Endothelial cell of umbilical vein (primary cell): ENCODE data around the gene PRKD2. TPM values are rescaled to one million over a fixed set of nuclear protein-coding genes. Genes with fewer than 3 reads are reported as not detected.

ENCODE experiments used
- BruUV-seq: library from RNA; stranded (reverse); fragments of 400-500 nt; replicated peaks from 2 replicates; lab custom pipeline; 2021; lab: Mats Ljungman, UMichigan
- CTCF ChIA-PET: fragments of 300-600, 350-600 bp; sonication (Branson Sonifier 250); formaldehyde crosslinking; loops from one replicate; lab custom pipeline; 2021; ENCODE audit warnings: antibody characterized with exemption, inconsistent platforms; lab: Charles Lee
- POLR2A ChIA-PET: fragments of 300-600, 350-600 bp; sonication (Branson Sonifier 250); formaldehyde crosslinking; loops from one replicate; lab custom pipeline; 2021; ENCODE audit warnings: antibody characterized with exemption, inconsistent platforms; lab: Charles Lee
- DNase-seq: peaks from one replicate; pipeline ENCODE4 v3.0.0-alpha.2; 2011; ENCODE audit warnings: low read depth, low spot score
- FAIRE-seq: peaks from 2 replicates; lab custom pipeline; 2011; peaks lifted over from hg19 to GRCh38; lab: Jason Lieb, UNC
- H2AFZ ChIP-seq: 2 replicates; pipeline ENCODE4 v1.6.0; 2012; ENCODE audit warnings: low read depth, low read length, control low read depth, inconsistent platforms
- H3K27ac ChIP-seq: 2 replicates; pipeline ENCODE4 v1.5.1; 2011; ENCODE audit warnings: low read depth, mild to moderate bottlenecking, control low read depth, low read length, moderate library complexity; ENCODE audit not compliant: insufficient read depth
- H3K27me3 ChIP-seq, 2 experiments: 2 replicates each; pipeline versions ENCODE4 v1.6.0 to v1.6.1; 2011; ENCODE audit warnings: low read length in 2 of 2, mixed read lengths in 1 of 2; ENCODE audit not compliant: control insufficient read depth in 2 of 2, insufficient read depth in 2 of 2
- H3K36me3 ChIP-seq, 2 experiments: 2 replicates in 1 of 2; 3 replicates in 1 of 2; pipeline ENCODE4 v1.5.1; 2011; ENCODE audit warnings: low read length in 2 of 2, mild to moderate bottlenecking in 1 of 2, moderate library complexity in 1 of 2; ENCODE audit not compliant: control insufficient read depth in 2 of 2, insufficient read depth in 2 of 2; ENCODE audit errors: extremely low read depth in 1 of 2
- H3K4me1 ChIP-seq: 3 replicates; pipeline ENCODE4 v1.5.1; 2011; ENCODE audit warnings: mild to moderate bottlenecking, low read length; ENCODE audit not compliant: control insufficient read depth, insufficient read depth; ENCODE audit errors: extremely low read depth
- H3K4me2 ChIP-seq: 2 replicates; pipeline ENCODE4 v1.6.1; 2011; ENCODE audit warnings: low read length, control low read depth, mixed read lengths; ENCODE audit not compliant: insufficient read depth
- H3K4me3 ChIP-seq, 3 experiments: fragments of 200-600 bp in 1 of 3; sonication (generic), shearing (Covaris generic) in 1 of 3; replicated peaks in 1 of 3; 2 replicates each; pipeline ENCODE4 v1.5.1; 2011 to 2016; ENCODE audit warnings: control low read depth in 3 of 3, low read length in 3 of 3, mild to moderate bottlenecking in 2 of 3, inconsistent platforms in 1 of 3, low read depth in 1 of 3, moderate library complexity in 1 of 3; ENCODE audit not compliant: insufficient read depth in 1 of 3
- H3K79me2 ChIP-seq: 2 replicates; pipeline ENCODE4 v1.6.0; 2012; ENCODE audit warnings: low read length, inconsistent platforms; ENCODE audit not compliant: control insufficient read depth, insufficient read depth
- H3K9ac ChIP-seq: replicated peaks from 2 replicates; pipeline ENCODE3; 2011; ENCODE audit warnings: low read length, control low read depth; ENCODE audit not compliant: insufficient read depth; ENCODE audit errors: extremely low read depth
- H3K9me1 ChIP-seq: replicated peaks from 3 replicates; pipeline ENCODE4 v1.6.0; 2011; ENCODE audit warnings: mild to moderate bottlenecking, low read length; ENCODE audit not compliant: control insufficient read depth, insufficient read depth; ENCODE audit errors: extremely low read depth
- H3K9me3 ChIP-seq: replicated peaks from 2 replicates; pipeline ENCODE4 v1.5.1; 2012; ENCODE audit warnings: low read length, inconsistent platforms; ENCODE audit not compliant: control insufficient read depth, insufficient read depth
- H4K20me1 ChIP-seq: replicated peaks from 2 replicates; pipeline ENCODE3; 2011; ENCODE audit warnings: mild to moderate bottlenecking, low read length; ENCODE audit not compliant: control insufficient read depth, insufficient read depth; ENCODE audit errors: extremely low read depth
- EZH2 ChIP-seq: IDR thresholded peaks from 2 replicates; pipeline ENCODE4 v1.6.1; 2012; ENCODE audit warnings: borderline replicate concordance, low read depth, mild to moderate bottlenecking, moderate library complexity, low read length, inconsistent platforms; ENCODE audit not compliant: severe bottlenecking
- FOS ChIP-seq: IDR thresholded peaks from 2 replicates; pipeline ENCODE4 v1.6.1; 2011; ENCODE audit warnings: mild to moderate bottlenecking, low read length, moderate library complexity, borderline replicate concordance; ENCODE audit not compliant: insufficient read depth
- GATA2 ChIP-seq: IDR thresholded peaks from 2 replicates; pipeline ENCODE4 v1.7.0; 2011; ENCODE audit warnings: low read depth, mild to moderate bottlenecking, moderate library complexity, mixed read lengths, low read length; ENCODE audit not compliant: insufficient read length, insufficient read depth
- JUN ChIP-seq: IDR thresholded peaks from 2 replicates; pipeline ENCODE4 v1.6.1; 2011; ENCODE audit warnings: borderline replicate concordance, low read depth; ENCODE audit not compliant: insufficient read length, insufficient read depth
- MYC ChIP-seq: IDR thresholded peaks from one replicate; pipeline ENCODE4 v1.6.1; 2011; ENCODE audit warnings: mild to moderate bottlenecking, low read depth, low read length
- POLR2A ChIP-seq: IDR thresholded peaks from 2 replicates; pipeline ENCODE4 v1.6.1; 2012; ENCODE audit warnings: low read depth, mild to moderate bottlenecking, control low read depth, low read length
- POLR2AphosphoS5 ChIP-seq: IDR thresholded peaks from 2 replicates; pipeline ENCODE4 v1.6.1; 2012; ENCODE audit warnings: low read depth, mild to moderate bottlenecking, control low read depth, low read length, moderate library complexity; ENCODE audit not compliant: insufficient read depth
- dilution Hi-C: fragments of 300-500 bp; cut with MboI; formaldehyde crosslinking; loops from one replicate; pipeline ENCODE4 v1.15.0; 2019; ENCODE audit warnings: low sequenced_read_pairs; ENCODE audit not compliant: extremely low pct_ligation_motif_present
- intact Hi-C: fragments of 100-400 bp; cut with micrococcal nuclease; formaldehyde crosslinking; loops from one replicate; pipeline ENCODE4 v1.10.0; 2022
- polyA plus RNA-seq, 4 experiments: library from polyadenylated mRNA; depleted of rRNA in 3 of 4; stranded (reverse) in 3 of 4; unstranded in 1 of 4; fragments of >200 nt; gene quantifications; 2 replicates each; pipeline versions ENCODE4 v1.2.1 to v1.2.3, GENCODE V29; 2011 to 2012; ENCODE audit warnings: missing spikeins in 1 of 4
- total RNA-seq: library from RNA; stranded (reverse); gene quantifications from 2 replicates; pipeline ENCODE4 v1.2.3, GENCODE V29; 2021
- TF ChIP-seq, protein P1 (sequence below), 2 donors: IDR thresholded peaks; 1 replicate in 1 of 2; 2 replicates in 1 of 2; pipeline ENCODE4 v1.5.1; 2011; ENCODE audit warnings: low read length in 2 of 2, mild to moderate bottlenecking in 2 of 2, moderate library complexity in 2 of 2, control low read depth in 1 of 2, inconsistent platforms in 1 of 2, low read depth in 1 of 2; ENCODE audit not compliant: insufficient read depth in 1 of 2; ENCODE audit errors: extremely low read depth in 1 of 2
- TF ChIP-seq, protein P2 (sequence below): IDR thresholded peaks from 2 replicates; pipeline ENCODE4 v1.6.1; 2011; ENCODE audit not compliant: insufficient read depth, insufficient read length

Gene PRKD2
- total and polyA plus RNA-seq, 2 donors (not counting 3 experiments of a cell fraction or from before 2014, with no cell fraction given): 40.4 to 94.9 TPM

DNA sequence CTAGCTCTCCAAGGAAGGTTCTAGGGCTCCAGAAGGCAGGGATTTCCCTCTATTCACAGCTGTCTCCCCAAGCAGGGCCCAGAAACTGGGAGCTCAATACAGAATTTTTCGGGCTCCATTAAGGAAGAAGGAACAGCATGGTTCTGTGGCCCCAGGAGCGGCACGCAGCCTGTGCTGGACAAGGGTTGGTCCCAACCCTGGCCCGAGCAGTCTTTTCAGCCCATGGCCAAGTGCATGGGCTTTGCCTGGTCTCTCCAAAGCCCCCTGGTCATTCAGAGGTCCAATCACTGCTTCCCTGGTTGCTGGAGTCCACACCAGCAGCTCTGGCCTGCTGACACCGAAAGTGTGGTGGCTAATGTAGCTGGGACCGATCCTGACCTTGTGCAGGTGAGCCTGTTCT, 6.6 kb upstream of the PRKD2 start:
- Histone ChIP-seq H3K27me3 (no peaks in the 10 kb centered on the region), H3K9ac (no peak overlapping the region), H3K4me2 (no peak overlapping the region), H3K9me3 (no peaks in the 10 kb centered on the region), H3K4me1 (peaks cover 38% of the 10 kb centered on the region), H3K27ac (no peak overlapping the region), H2AFZ (no peak overlapping the region), H3K9me1 (no peaks in the 10 kb centered on the region), H3K4me3 (no peak overlapping the region), H4K20me1 (no peaks in the 10 kb centered on the region), H3K79me2 (peaks cover 9% of the 10 kb centered on the region), H3K36me3 (peaks cover 9 to 49% of the 10 kb centered on the region in 2 experiments)
- BruUV-seq: no TSS peak
- DNase-seq (no peak), FAIRE-seq (no peak)
- dilution Hi-C loops: no loop called here
- TF ChIP-seq FOS (no peak), MYC (no peak), EZH2 (no peak)
- intact Hi-C loops: no loop called here
- ChIA-PET CTCF (interaction anchor here (0.7 to 1.1 kb wide), 4 partner anchors 9 to 30 kb away, joined by 3 to 8 read pairs (median 4); no protein-coding TSS in a partner anchor), POLR2A (no interaction called here)

DNA sequence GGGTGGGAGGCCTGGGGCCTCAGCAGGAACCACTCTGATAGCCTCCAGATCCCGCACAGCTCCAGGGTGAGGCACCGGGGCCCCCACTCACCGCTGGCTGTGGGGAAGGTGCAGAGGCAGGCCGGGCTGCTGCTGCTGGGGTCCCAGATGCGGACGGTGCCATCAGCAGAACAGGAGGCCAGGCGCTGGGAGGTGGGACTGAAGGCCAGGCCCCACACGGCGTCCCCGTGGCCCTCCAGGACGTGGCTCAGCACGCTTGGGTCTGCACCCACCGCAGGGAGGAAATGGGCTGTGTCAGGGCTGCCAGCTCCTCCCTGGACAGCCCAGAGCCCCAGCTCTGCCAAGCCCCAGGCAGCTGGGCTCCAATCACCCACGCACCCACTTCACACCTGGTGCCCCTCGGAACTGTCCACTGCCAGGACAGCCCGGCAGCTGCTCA, 6.1 kb upstream of the PRKD2 start:
- peaks cover 38% of the 10 kb centered on the region for H3K4me1 ChIP-seq
- no peak overlapping the region for H3K27ac ChIP-seq
- peaks cover 9 to 49% of the 10 kb centered on the region in 2 experiments for H3K36me3 ChIP-seq
- no peaks in the 10 kb centered on the region for H4K20me1 ChIP-seq
- H3K79me2 ChIP-seq: peaks cover 9% of the 10 kb centered on the region
- H3K9ac ChIP-seq: no peak overlapping the region
- dilution Hi-C loops (no loop called here), intact Hi-C loops (no loop called here)
- no peak overlapping the region for H3K4me3 ChIP-seq
- BruUV-seq: no TSS peak
- no peak for FAIRE-seq
- H3K9me3 ChIP-seq: no peaks in the 10 kb centered on the region
- no peaks in the 10 kb centered on the region for H3K9me1 ChIP-seq
- no peaks in the 10 kb centered on the region for H3K27me3 ChIP-seq
- TF ChIP-seq POLR2AphosphoS5 (no peak), POLR2A (no peak), EZH2 (no peak), JUN (no peak), MYC (no peak), GATA2 (no peak), FOS (no peak)
- TF ChIP-seq, protein P1, sequence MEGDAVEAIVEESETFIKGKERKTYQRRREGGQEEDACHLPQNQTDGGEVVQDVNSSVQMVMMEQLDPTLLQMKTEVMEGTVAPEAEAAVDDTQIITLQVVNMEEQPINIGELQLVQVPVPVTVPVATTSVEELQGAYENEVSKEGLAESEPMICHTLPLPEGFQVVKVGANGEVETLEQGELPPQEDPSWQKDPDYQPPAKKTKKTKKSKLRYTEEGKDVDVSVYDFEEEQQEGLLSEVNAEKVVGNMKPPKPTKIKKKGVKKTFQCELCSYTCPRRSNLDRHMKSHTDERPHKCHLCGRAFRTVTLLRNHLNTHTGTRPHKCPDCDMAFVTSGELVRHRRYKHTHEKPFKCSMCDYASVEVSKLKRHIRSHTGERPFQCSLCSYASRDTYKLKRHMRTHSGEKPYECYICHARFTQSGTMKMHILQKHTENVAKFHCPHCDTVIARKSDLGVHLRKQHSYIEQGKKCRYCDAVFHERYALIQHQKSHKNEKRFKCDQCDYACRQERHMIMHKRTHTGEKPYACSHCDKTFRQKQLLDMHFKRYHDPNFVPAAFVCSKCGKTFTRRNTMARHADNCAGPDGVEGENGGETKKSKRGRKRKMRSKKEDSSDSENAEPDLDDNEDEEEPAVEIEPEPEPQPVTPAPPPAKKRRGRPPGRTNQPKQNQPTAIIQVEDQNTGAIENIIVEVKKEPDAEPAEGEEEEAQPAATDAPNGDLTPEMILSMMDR (IDR thresholded peaks at IDR 0.05; ENCODE audit: extremely low read depth in 1 of 2, insufficient read depth in 1 of 2, low read depth in 1 of 2, low read length in 2 of 2): no peak
- TF ChIP-seq, protein P2, sequence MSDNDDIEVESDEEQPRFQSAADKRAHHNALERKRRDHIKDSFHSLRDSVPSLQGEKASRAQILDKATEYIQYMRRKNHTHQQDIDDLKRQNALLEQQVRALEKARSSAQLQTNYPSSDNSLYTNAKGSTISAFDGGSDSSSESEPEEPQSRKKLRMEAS: no peak
- ChIA-PET CTCF (interaction anchor here (0.7 to 1.1 kb wide), 4 partner anchors 8 to 31 kb away, joined by 3 to 8 read pairs (median 4); no protein-coding TSS in a partner anchor), POLR2A (no interaction called here)
- no peak overlapping the region for H2AFZ ChIP-seq
- H3K4me2 ChIP-seq: no peak overlapping the region
- DNase-seq: no peak
